Measurements from ENCODE around the gene AKR7A3.

GRCh38 chr1:19260211-19261138, 28.1 kb downstream of the AKR7A3 start:
- TF ChIP-seq CTCF (conservative IDR thresholded peaks at IDR 0.05) = no peak
- TF ChIP-seq ZFX (IDR thresholded peaks at IDR 0.05) = no peak
